ENCODE data around the gene CYP2C19. TPM values are rescaled to one million over a fixed set of nuclear protein-coding genes. Genes with fewer than 3 reads are reported as not detected.

Gene CYP2C19
- total and polyA plus RNA-seq, 2 of the 4 experiments (the other 2 are of a cell fraction) = not detected

DNA sequence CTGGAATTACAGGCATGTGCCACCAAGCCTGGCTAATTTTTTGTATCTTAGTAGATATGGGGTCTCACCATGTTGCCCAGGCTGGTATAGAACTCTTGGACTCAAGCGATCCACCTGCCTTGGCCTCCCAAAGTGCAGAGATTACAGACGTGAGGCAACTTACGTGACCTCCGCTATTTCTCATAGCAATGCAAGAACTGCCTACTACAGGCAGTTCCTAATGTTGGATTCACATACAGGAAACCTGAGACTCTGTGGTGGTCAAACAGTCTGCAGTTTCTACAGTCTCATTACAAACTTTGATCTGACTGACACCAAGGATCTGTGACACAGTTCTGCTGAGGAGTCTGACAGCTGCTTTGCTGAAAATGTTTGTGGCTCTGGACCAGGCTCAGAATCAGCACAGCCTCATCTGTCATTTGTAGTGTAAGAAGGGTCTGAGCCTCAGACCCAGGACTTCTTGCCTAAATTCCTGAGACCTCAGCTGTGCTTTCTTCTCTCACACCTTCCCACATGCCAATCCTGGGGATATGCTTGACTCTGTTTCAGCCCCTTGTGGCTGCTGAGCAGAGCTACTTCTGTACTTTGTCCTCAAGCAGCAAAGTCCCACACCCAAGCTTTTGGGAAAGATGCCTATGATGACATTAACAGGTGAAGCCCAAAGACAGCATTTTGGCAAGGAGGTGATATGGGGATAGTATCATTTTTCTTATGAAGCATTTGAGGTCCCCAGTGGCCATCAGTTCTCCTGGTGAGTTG is 128.0 kb downstream of the CYP2C19 start:
- Histone ChIP-seq H3K18ac (ENCODE audit: low read depth, low read length) (no peak overlapping the region), H2BK5ac (ENCODE audit: low read depth, low read length, poor library complexity, severe bottlenecking) (no peak overlapping the region), H4K20me1 (ENCODE audit: insufficient read depth, low read length) (no peaks in the 10 kb centered on the region), H3K9me3 (ENCODE audit: control insufficient read depth, insufficient read depth, low read length) (peaks cover 9% of the 10 kb centered on the region), H2AK5ac (ENCODE audit: low read depth, low read length) (no peak overlapping the region), H3K4me1 (ENCODE audit: control insufficient read depth, insufficient read depth, low read length) (no peaks in the 10 kb centered on the region), H3K9me1 (ENCODE audit: insufficient read depth, low read length) (no peaks in the 10 kb centered on the region), H2BK120ac (ENCODE audit: low read depth, low read length) (no peak overlapping the region), H3K9ac (ENCODE audit: low read depth, low read length) (no peak overlapping the region), H3K36me3 (ENCODE audit: control insufficient read depth, insufficient read depth, low read length) (no peaks in the 10 kb centered on the region), H3K56ac (ENCODE audit: extremely low read depth, insufficient read depth, low read length) (no peak overlapping the region), H4K5ac (ENCODE audit: low read depth, low read length) (no peak overlapping the region), H3K4ac (ENCODE audit: low read depth, low read length) (no peak overlapping the region), H2BK15ac (ENCODE audit: low read depth, low read length) (no peak overlapping the region), H3K4me3 (ENCODE audit: insufficient read depth, low read depth, low read length) (no peak overlapping the region), H3K4me2 (ENCODE audit: low read depth, low read length) (no peak overlapping the region), H4K8ac (ENCODE audit: low read depth in 2 of 2, low read length in 2 of 2) (no peak overlapping the region), H3K14ac (replicated peaks; ENCODE audit: low read depth, low read length) (no peak overlapping the region), H3K27ac (ENCODE audit: insufficient read depth, low read length) (no peak overlapping the region), H3K27me3 (ENCODE audit: control insufficient read depth, insufficient read depth, low read length) (no peaks in the 10 kb centered on the region), H2BK20ac (ENCODE audit: low read depth, low read length) (no peak overlapping the region), H3K23ac (ENCODE audit: low read depth, low read length) (no peak overlapping the region), H4K91ac (ENCODE audit: insufficient read depth, low read depth, low read length) (no peak overlapping the region), H2AFZ (replicated peaks; ENCODE audit: low read length, poor library complexity) (no peak overlapping the region), H3K79me1 (ENCODE audit: low read depth in 1 of 2, low read length in 2 of 2) (no peaks in the 10 kb centered on the region), H2AK9ac (replicated peaks; ENCODE audit: low read depth, low read length, poor library complexity) (no peak overlapping the region)
- WGBS, 2 experiments (ENCODE audit: extremely low coverage in 2 of 2, insufficient read length in 1 of 2) = no CpG with 5 or more reads among the region's 4 CpGs
- no TSS peak for BruUV-seq (replicated peaks)
- no peak for ATAC-seq (ENCODE audit: low read depth)
- CTCF ChIA-PET = no interaction called here
- no peak for TF ChIP-seq FOS (IDR thresholded peaks at IDR 0.05; ENCODE audit: low read depth, low read length)
- TF ChIP-seq MAZ (IDR thresholded peaks at IDR 0.05; ENCODE audit: borderline replicate concordance, low read depth, low read length) = no peak
- no peak for TF ChIP-seq MXI1 (IDR thresholded peaks at IDR 0.05; ENCODE audit: borderline replicate concordance, low read depth, low read length)
- TF ChIP-seq, protein P1, sequence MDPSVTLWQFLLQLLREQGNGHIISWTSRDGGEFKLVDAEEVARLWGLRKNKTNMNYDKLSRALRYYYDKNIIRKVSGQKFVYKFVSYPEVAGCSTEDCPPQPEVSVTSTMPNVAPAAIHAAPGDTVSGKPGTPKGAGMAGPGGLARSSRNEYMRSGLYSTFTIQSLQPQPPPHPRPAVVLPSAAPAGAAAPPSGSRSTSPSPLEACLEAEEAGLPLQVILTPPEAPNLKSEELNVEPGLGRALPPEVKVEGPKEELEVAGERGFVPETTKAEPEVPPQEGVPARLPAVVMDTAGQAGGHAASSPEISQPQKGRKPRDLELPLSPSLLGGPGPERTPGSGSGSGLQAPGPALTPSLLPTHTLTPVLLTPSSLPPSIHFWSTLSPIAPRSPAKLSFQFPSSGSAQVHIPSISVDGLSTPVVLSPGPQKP (IDR thresholded peaks at IDR 0.05; ENCODE audit: borderline replicate concordance, low read depth, low read length) = no peak
- no peak for TF ChIP-seq RAD21 (IDR thresholded peaks at IDR 0.05; ENCODE audit: low read length)
- TF ChIP-seq, protein P2, sequence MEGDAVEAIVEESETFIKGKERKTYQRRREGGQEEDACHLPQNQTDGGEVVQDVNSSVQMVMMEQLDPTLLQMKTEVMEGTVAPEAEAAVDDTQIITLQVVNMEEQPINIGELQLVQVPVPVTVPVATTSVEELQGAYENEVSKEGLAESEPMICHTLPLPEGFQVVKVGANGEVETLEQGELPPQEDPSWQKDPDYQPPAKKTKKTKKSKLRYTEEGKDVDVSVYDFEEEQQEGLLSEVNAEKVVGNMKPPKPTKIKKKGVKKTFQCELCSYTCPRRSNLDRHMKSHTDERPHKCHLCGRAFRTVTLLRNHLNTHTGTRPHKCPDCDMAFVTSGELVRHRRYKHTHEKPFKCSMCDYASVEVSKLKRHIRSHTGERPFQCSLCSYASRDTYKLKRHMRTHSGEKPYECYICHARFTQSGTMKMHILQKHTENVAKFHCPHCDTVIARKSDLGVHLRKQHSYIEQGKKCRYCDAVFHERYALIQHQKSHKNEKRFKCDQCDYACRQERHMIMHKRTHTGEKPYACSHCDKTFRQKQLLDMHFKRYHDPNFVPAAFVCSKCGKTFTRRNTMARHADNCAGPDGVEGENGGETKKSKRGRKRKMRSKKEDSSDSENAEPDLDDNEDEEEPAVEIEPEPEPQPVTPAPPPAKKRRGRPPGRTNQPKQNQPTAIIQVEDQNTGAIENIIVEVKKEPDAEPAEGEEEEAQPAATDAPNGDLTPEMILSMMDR (conservative IDR thresholded peaks at IDR 0.05; ENCODE audit: low read depth, low read length) = no peak
- TF ChIP-seq CHD1 (IDR thresholded peaks at IDR 0.05; ENCODE audit: low read depth, low read length) = no peak
- no peak for TF ChIP-seq SMC3 (IDR thresholded peaks at IDR 0.05; ENCODE audit: low read depth, low read length)
- TF ChIP-seq MAFK (IDR thresholded peaks at IDR 0.05; ENCODE audit: low read depth, low read length) = no peak
- TF ChIP-seq RFX5 (IDR thresholded peaks at IDR 0.05; ENCODE audit: low read depth, low read length) = no peak
- no peak for TF ChIP-seq BHLHE40 (IDR thresholded peaks at IDR 0.05; ENCODE audit: low read depth, low read length)
- TF ChIP-seq, protein P3, sequence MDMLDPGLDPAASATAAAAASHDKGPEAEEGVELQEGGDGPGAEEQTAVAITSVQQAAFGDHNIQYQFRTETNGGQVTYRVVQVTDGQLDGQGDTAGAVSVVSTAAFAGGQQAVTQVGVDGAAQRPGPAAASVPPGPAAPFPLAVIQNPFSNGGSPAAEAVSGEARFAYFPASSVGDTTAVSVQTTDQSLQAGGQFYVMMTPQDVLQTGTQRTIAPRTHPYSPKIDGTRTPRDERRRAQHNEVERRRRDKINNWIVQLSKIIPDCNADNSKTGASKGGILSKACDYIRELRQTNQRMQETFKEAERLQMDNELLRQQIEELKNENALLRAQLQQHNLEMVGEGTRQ (IDR thresholded peaks at IDR 0.05; ENCODE audit: low read depth, low read length) = no peak
- dilution Hi-C loops (cut with HindIII; ENCODE audit: low sequenced_read_pairs, unreplicated experiment) = no loop called here
- no peak for DNase-seq
- intact Hi-C loops (cut with micrococcal nuclease) = no loop called here
- POLR2A ChIA-PET (ENCODE audit: unreplicated experiment) = no interaction called here
- in situ Hi-C loops (cut with MboI; ENCODE audit: low sequenced_read_pairs) = no loop called here

Measured in IMR-90 (cell line).